SK-N-SH (cell line): ENCODE data around the gene USH1C.

ENCODE experiments used
- ELF1 ChIP-seq: IDR thresholded peaks from 2 replicates; pipeline ENCODE4 v1.4.0; 2012
- EP300 ChIP-seq, 2 experiments: IDR thresholded peaks; 2 replicates each; pipeline versions ENCODE4 v1.4.0 to v1.6.1; 2012; ENCODE audit warnings: borderline replicate concordance in 1 of 2, low read depth in 1 of 2, low read length in 1 of 2
- FOXJ3 ChIP-seq: sonication (generic); formaldehyde crosslinking; IDR thresholded peaks from 2 replicates; pipeline ENCODE4 v1.5.1; 2020; ENCODE audit warnings: mild to moderate bottlenecking, missing genetic modification reagents
- FOXM1 ChIP-seq: IDR thresholded peaks from 2 replicates; pipeline ENCODE4 v1.4.0; 2012; ENCODE audit warnings: low read depth, mild to moderate bottlenecking
- MAX ChIP-seq: IDR thresholded peaks from 2 replicates; pipeline ENCODE4 v1.4.0; 2012; ENCODE audit warnings: low read depth
- MEF2A ChIP-seq: IDR thresholded peaks from 2 replicates; pipeline ENCODE4 v1.4.0; 2012; ENCODE audit warnings: low read depth, borderline replicate concordance
- NRF1 ChIP-seq: IDR thresholded peaks from 2 replicates; pipeline ENCODE4 v1.6.1; 2012; ENCODE audit warnings: low read depth, mild to moderate bottlenecking, low read length
- RCOR1 ChIP-seq: fragments of 150-350 bp; IDR thresholded peaks from 2 replicates; pipeline ENCODE4 v1.6.1; 2017; ENCODE audit warnings: antibody characterized with exemption, low read length
- REST ChIP-seq: IDR thresholded peaks from 2 replicates; pipeline ENCODE4 v1.6.1; 2012; ENCODE audit warnings: mild to moderate bottlenecking, low read depth, low read length, moderate library complexity
- RFX5 ChIP-seq: IDR thresholded peaks from 2 replicates; pipeline ENCODE4 v1.6.1; 2012; ENCODE audit warnings: mild to moderate bottlenecking, improper control_type of control experiment, low read length
- TAF1 ChIP-seq: IDR thresholded peaks from 2 replicates; pipeline ENCODE4 v1.6.1; 2012; ENCODE audit warnings: low read depth, mild to moderate bottlenecking, low read length, moderate library complexity, borderline replicate concordance
- TCF12 ChIP-seq: IDR thresholded peaks from 2 replicates; pipeline ENCODE4 v1.4.0; 2012
- TF ChIP-seq, protein P1 (sequence below): fragments of 200-600 bp; sonication (generic); IDR thresholded peaks from 2 replicates; pipeline ENCODE4 v1.6.1; 2017; ENCODE audit warnings: antibody characterized with exemption, mild to moderate bottlenecking, moderate library complexity

DNA sequence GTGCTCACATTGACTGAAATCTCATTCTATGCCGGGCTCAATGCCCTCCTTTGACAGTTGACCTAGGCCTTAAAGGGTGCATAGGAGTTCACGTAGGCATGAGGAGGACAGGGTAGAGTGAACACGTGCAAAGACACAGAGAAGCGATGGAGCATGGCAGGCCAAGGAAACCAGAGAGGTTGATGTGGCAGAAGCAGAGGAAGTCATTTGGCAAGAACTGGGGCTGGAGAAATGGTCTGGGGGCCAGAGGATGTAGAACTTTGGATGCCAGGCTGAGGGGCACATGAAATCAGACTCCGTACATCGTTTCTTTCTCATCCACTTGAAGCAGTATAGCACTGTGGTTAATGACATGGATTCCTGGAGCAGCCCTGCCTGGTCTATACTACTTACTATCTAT, 54.0 kb downstream of the USH1C start:
- TF ChIP-seq, protein P1, sequence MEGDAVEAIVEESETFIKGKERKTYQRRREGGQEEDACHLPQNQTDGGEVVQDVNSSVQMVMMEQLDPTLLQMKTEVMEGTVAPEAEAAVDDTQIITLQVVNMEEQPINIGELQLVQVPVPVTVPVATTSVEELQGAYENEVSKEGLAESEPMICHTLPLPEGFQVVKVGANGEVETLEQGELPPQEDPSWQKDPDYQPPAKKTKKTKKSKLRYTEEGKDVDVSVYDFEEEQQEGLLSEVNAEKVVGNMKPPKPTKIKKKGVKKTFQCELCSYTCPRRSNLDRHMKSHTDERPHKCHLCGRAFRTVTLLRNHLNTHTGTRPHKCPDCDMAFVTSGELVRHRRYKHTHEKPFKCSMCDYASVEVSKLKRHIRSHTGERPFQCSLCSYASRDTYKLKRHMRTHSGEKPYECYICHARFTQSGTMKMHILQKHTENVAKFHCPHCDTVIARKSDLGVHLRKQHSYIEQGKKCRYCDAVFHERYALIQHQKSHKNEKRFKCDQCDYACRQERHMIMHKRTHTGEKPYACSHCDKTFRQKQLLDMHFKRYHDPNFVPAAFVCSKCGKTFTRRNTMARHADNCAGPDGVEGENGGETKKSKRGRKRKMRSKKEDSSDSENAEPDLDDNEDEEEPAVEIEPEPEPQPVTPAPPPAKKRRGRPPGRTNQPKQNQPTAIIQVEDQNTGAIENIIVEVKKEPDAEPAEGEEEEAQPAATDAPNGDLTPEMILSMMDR, result no peak
- TF ChIP-seq TAF1 (no peak), MAX (no peak), TCF12 (no peak), ELF1 (no peak), EP300 (IDR thresholded peaks at IDR 0.05; ENCODE audit: borderline replicate concordance in 1 of 2, low read depth in 1 of 2, low read length in 1 of 2) (no peak), FOXM1 (no peak), NRF1 (no peak), RCOR1 (no peak), MEF2A (no peak), REST (no peak), RFX5 (no peak), FOXJ3 (CRISPR knock-in tag) (no peak)
